NCI-H1694 (cell line): ENCODE results near the gene EPS8L1.
"Not testable (repeated sequence)": the region's sequence is repeated elsewhere in the genome, so short reads cannot be mapped to it uniquely, and the experiment has no call there.

Experiments
- DNase-seq: peaks from one replicate; lab custom pipeline; 2025; lab: John Stamatoyannopoulos, UW

EPS8L1 gene

GRCh38 chr19:55075371-55075998, at the start of gene EPS8L1:
Gene EPS8L1, plus strand, starts transcription at chr19:55075869. Its CDS starts 576 bp downstream, at chr19:55076445.
- DNase-seq, result no peak

GRCh38 chr19:55027140-55027471, 48.6 kb upstream of the EPS8L1 start:
- DNase-seq, result not testable (repeated sequence)

- no peak for DNase-seq
Measured at GRCh38 chr19:55027472-55028337, 48.0 kb upstream of the EPS8L1 start.

GRCh38 chr19:55028757-55029156, 46.9 kb upstream of the EPS8L1 start:
- DNase-seq, result no peak

- no peak for DNase-seq
Measured at GRCh38 chr19:55031178-55031577, 44.5 kb upstream of the EPS8L1 start.

GRCh38 chr19:55032170-55032800, 43.4 kb upstream of the EPS8L1 start:
- DNase-seq, result no peak

GRCh38 chr19:55032976-55033643, 42.6 kb upstream of the EPS8L1 start:
- not testable (repeated sequence) for DNase-seq

GRCh38 chr19:55034751-55035150, 40.9 kb upstream of the EPS8L1 start:
- no peak for DNase-seq

GRCh38 chr19:55036058-55036457, 39.6 kb upstream of the EPS8L1 start:
- DNase-seq, result no peak

- not testable (repeated sequence) for DNase-seq
Measured at GRCh38 chr19:55037603-55038002, 38.1 kb upstream of the EPS8L1 start.

GRCh38 chr19:55040654-55041053, 35.0 kb upstream of the EPS8L1 start:
- DNase-seq, result not testable (repeated sequence)

- no peak for DNase-seq
Measured at GRCh38 chr19:55041244-55041626, 34.4 kb upstream of the EPS8L1 start.

GRCh38 chr19:55041627-55042343, 33.9 kb upstream of the EPS8L1 start:
- no peak for DNase-seq

- no peak for DNase-seq
Measured at GRCh38 chr19:55042344-55042678, 33.4 kb upstream of the EPS8L1 start.

GRCh38 chr19:55042688-55043087, 33.0 kb upstream of the EPS8L1 start:
- no peak for DNase-seq

GRCh38 chr19:55044286-55044685, 31.4 kb upstream of the EPS8L1 start:
- DNase-seq, result no peak

GRCh38 chr19:55044771-55045716, 30.6 kb upstream of the EPS8L1 start:
- DNase-seq, result no peak

GRCh38 chr19:55046975-55047622, 28.6 kb upstream of the EPS8L1 start:
- DNase-seq, result no peak

- DNase-seq, result no peak
Measured at GRCh38 chr19:55047951-55048350, 27.7 kb upstream of the EPS8L1 start.

- no peak for DNase-seq
Measured at GRCh38 chr19:55048446-55048845, 27.2 kb upstream of the EPS8L1 start.
